Measurements from ENCODE around the gene SRA1.

Gene SRA1

GRCh38 chr5:140557136-140557805 is at the start of gene SRA1 (continued):
- TF ChIP-seq PRDM6 (tag by site-specific recombination; IDR thresholded peaks at IDR 0.05): no peak
- TF ChIP-seq ZNF398 (tag by site-specific recombination; IDR thresholded peaks at IDR 0.05): no peak
- no peak for TF ChIP-seq ZNF701 (tag by site-specific recombination; IDR thresholded peaks at IDR 0.05)
- no peak for TF ChIP-seq ZNF26 (tag by site-specific recombination; IDR thresholded peaks at IDR 0.05)
- TF ChIP-seq GFI1B (tag by site-specific recombination; IDR thresholded peaks at IDR 0.05): no peak
- no peak for TF ChIP-seq ZNF175 (tag by site-specific recombination; IDR thresholded peaks at IDR 0.05)
- no peak for TF ChIP-seq ZNF747 (tag by site-specific recombination; IDR thresholded peaks at IDR 0.05)
- TF ChIP-seq ZNF600 (tag by site-specific recombination; IDR thresholded peaks at IDR 0.05): peak; percentile 72
- TF ChIP-seq, protein P1, sequence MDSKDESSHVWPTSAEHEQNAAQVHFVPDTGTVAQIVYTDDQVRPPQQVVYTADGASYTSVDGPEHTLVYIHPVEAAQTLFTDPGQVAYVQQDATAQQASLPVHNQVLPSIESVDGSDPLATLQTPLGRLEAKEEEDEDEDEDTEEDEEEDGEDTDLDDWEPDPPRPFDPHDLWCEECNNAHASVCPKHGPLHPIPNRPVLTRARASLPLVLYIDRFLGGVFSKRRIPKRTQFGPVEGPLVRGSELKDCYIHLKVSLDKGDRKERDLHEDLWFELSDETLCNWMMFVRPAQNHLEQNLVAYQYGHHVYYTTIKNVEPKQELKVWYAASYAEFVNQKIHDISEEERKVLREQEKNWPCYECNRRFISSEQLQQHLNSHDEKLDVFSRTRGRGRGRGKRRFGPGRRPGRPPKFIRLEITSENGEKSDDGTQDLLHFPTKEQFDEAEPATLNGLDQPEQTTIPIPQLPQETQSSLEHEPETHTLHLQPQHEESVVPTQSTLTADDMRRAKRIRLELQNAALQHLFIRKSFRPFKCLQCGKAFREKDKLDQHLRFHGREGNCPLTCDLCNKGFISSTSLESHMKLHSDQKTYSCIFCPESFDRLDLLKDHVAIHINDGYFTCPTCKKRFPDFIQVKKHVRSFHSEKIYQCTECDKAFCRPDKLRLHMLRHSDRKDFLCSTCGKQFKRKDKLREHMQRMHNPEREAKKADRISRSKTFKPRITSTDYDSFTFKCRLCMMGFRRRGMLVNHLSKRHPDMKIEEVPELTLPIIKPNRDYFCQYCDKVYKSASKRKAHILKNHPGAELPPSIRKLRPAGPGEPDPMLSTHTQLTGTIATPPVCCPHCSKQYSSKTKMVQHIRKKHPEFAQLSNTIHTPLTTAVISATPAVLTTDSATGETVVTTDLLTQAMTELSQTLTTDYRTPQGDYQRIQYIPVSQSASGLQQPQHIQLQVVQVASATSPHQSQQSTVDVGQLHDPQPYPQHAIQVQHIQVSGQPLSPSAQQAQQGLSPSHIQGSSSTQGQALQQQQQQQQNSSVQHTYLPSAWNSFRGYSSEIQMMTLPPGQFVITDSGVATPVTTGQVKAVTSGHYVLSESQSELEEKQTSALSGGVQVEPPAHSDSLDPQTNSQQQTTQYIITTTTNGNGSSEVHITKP (tag by site-specific recombination; IDR thresholded peaks at IDR 0.05): peak; percentile 39; the same call in 1 of the 2 replicates
- no peak for TF ChIP-seq ZNF404 (tag by site-specific recombination; IDR thresholded peaks at IDR 0.05)
- TF ChIP-seq ZNF560 (tag by site-specific recombination; IDR thresholded peaks at IDR 0.05; ENCODE audit: borderline replicate concordance): no peak
- 0 out of 2 replicates have a peak, but pooled peaks have one; percentile 55 for TF ChIP-seq ZNF561 (tag by site-specific recombination; IDR thresholded peaks at IDR 0.05; ENCODE audit: borderline replicate concordance)
- TF ChIP-seq, protein P2, sequence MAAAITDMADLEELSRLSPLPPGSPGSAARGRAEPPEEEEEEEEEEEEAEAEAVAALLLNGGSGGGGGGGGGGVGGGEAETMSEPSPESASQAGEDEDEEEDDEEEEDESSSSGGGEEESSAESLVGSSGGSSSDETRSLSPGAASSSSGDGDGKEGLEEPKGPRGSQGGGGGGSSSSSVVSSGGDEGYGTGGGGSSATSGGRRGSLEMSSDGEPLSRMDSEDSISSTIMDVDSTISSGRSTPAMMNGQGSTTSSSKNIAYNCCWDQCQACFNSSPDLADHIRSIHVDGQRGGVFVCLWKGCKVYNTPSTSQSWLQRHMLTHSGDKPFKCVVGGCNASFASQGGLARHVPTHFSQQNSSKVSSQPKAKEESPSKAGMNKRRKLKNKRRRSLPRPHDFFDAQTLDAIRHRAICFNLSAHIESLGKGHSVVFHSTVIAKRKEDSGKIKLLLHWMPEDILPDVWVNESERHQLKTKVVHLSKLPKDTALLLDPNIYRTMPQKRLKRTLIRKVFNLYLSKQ (tag by site-specific recombination; IDR thresholded peaks at IDR 0.05; ENCODE audit: borderline replicate concordance): no peak
- peak; percentile 76 for TF ChIP-seq YY2 (tag by site-specific recombination; IDR thresholded peaks at IDR 0.05)
- no peak for TF ChIP-seq ZSCAN4 (tag by site-specific recombination; IDR thresholded peaks at IDR 0.05)
- peak; percentile 92 for TF ChIP-seq REPIN1 (tag by site-specific recombination; IDR thresholded peaks at IDR 0.05; ENCODE audit: low read depth)
- TF ChIP-seq ZNF610 (tag by site-specific recombination; IDR thresholded peaks at IDR 0.05; ENCODE audit: borderline replicate concordance): no peak; the same call in 1 of the 2 replicates
- TF ChIP-seq GLI2 (tag by site-specific recombination; IDR thresholded peaks at IDR 0.05; ENCODE audit: borderline replicate concordance, low read depth): no peak
- TF ChIP-seq ZBTB7A (tag by site-specific recombination; IDR thresholded peaks at IDR 0.05; ENCODE audit: low read depth): no peak
- TF ChIP-seq ZNF311 (tag by site-specific recombination; IDR thresholded peaks at IDR 0.05; ENCODE audit: borderline replicate concordance): no peak
- no peak for TF ChIP-seq ZNF654 (tag by site-specific recombination; IDR thresholded peaks at IDR 0.05; ENCODE audit: low read depth)
- no peak for TF ChIP-seq ZNF133 (tag by site-specific recombination; IDR thresholded peaks at IDR 0.05)
- TF ChIP-seq ZBTB21 (tag by site-specific recombination; IDR thresholded peaks at IDR 0.05): peak; percentile 49; the same call in 1 of the 2 replicates
- peak; percentile 54; the same call in 1 of the 2 replicates for TF ChIP-seq GLIS2 (tag by site-specific recombination; IDR thresholded peaks at IDR 0.05)
- TF ChIP-seq ZSCAN16 (tag by site-specific recombination; IDR thresholded peaks at IDR 0.05): no peak
